NCI-H1436 treated with DMSO at 0.1 percent for 48 hours (cell line): Measurements from ENCODE around the gene KCTD16.

Experiments used
- DNase-seq: peaks from one replicate; lab custom pipeline; 2025; lab: John Stamatoyannopoulos, UW

The KCTD16 gene

DNA sequence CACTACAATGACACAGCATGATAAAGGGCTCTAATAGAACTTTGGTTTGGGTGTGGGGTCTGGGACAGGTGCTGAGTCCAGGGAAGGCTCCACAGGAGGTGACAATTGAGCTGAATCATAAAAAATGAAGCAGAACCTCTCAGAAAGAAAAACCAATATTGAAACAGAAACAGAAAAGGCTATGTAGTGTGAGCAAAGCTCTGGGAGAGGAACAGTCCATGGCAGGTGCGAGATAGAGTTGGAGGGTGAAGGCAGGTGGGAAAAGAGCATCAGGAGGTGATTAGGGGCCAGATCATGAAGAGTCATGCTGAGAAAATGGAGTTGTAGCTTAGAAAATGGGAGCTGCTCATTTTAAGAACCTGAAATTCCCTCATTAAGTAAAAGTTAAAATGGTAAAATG lies 164.9 kb downstream of the KCTD16 start:
- DNase-seq = no peak

DNA sequence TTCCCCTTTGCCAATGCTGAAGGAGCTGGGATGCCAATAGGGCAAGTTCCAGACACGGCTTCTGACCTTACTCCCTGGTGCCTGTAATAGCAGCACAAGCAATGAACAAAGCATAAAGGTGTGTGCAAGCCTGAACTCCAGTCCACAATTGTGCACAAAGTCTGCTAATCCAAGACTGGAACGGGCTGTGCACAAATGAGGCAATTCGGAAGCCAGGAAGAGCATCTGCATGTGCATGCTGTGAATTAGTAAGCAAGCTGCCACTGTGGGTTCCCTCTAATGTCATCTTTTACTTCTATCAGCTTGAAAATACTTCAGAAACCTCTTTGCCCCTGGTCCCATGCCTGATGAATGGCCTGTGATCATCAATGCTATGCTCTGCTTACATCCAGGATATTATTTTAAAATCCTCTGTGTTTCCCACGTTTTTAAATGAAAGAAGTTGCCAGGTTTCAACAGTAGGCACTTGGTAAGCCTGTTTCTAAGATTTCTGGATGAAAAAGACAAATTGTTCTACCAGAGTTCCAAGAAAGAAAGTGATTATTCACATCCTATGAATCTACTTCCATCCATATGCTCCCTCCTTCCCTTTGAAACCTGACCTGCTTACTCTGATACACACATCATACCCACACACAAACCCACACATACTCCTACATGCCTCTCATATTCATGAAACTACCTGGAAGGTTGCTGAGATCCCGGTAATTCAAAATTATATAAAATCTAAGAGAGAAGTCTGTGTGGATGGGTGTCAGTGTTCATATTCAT lies 165.7 kb downstream of the KCTD16 start:
- DNase-seq = no peak

DNA sequence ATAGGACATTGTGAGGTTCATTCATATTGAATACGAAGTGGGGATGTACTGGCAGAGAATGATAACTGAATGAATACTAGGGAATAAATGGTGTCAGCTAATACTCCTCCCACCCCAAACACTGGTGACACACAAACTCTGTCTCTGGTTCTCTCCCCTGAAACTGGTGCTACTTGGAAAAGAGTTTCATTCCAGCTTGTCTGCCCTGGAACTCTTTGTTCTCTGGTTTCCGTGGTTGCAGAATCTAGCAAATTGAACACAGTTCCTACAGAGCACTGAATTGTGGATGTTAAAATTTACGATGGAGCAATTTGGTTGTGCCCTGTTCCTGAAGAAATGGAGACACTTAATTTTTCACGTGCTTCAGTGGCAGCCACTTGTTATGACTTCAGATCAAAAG lies 181.7 kb downstream of the KCTD16 start:
- no peak for DNase-seq

- DNase-seq = no peak
Measured at GRCh38 chr5:144352732-144353317, 182.2 kb downstream of the KCTD16 start.

DNA sequence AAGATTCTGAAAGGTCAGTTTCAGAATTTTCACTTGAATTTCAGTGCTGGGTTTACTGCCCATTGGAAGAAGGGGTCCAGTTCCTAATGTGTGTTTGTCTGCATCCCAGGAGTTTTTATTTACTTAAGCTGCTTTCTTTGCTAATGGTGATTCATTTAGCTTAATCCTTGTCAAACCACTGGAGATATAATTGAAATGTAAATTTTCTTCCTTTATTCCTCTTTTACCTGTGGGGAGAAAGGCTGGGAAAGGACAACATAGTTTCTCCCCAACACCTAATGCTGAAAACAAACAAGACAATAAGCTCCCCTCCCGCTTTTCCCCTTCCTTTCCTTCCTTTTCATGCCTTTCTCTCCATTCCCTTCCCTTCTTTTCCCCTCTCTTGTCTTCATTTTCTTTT lies 185.8 kb downstream of the KCTD16 start:
- no peak for DNase-seq

GRCh38 chr5:144361406-144361805 lies 190.7 kb downstream of the KCTD16 start:
- no peak for DNase-seq

DNA sequence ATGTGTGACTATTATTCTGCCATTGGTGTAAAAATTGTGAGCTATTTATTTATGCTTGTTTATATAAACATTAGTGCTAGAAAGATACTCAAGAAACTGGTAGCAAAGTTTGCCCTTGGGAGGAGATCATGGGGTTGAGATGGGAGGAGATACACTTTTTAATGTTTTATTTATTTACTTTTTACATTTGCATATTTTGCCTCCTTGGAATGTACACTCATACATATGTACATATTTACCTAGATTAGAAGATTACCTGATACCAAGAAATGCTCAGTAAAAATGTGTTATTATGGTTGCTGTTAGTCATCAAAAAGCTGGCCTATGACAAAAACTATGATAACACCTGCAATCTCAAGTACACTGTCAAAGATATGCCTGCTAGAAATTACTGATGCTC lies 195.2 kb downstream of the KCTD16 start:
- no peak for DNase-seq

DNA sequence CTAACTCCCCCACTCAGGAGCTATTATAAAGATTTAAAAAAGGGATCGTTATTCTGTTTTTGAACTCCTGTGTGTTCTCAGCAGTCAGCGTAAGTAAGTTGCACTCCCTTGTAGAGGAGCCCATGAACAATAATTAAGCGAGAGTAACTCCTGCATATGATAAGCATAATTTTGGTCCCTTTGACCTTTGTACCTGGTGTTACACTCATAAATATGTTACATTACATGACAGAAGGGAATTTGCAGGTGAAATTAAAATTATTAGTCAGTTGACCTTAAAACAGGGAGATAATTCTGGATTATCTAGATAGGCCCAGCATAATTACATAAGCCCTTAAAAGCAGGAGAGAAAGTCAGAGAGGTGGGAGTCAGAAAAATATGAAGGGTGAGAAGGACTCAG lies 197.3 kb downstream of the KCTD16 start:
- DNase-seq = no peak

DNA sequence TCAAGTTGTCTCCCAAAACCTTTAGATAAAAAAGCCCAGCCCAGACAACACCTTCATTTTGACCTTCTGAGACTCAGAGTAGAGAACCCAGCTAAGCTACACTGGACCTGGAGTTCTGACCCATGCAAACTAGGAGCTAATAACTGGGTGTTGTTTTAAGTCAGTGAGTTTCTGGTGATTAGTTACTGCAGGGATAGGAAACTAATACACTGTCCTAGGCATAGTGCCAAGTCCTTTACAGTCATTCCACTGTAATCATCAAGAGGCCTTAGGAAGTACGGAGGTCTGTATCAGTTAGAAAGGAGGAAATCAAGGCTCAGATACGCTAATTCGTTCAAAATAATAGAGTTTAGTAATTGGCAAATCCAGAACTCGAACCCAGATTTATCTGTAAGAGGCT lies 197.9 kb downstream of the KCTD16 start:
- no peak for DNase-seq

DNA sequence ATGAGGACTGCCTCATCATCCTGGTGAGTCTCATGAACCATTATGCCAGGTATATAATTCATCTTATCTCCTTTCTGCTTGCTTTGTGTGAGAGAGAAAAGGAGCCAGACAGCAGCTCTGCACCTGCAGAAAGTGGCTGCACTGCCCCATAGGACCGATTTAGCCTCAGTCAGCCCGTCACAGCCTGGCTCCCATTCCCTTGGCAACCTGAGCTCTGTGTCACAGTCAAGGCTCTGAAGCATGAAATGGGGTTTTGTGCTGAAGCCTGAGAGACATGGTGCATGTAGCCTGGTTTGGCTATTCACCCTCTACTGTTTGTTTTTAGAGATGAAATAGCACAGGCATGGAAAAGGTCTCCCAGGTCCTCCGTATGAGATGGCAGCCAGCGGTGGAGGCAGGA lies 198.3 kb downstream of the KCTD16 start:
- no peak for DNase-seq

GRCh38 chr5:144370273-144370672 lies 199.6 kb downstream of the KCTD16 start:
- no peak for DNase-seq

- DNase-seq = no peak
Measured at GRCh38 chr5:144374637-144375036, 204.0 kb downstream of the KCTD16 start.

DNA sequence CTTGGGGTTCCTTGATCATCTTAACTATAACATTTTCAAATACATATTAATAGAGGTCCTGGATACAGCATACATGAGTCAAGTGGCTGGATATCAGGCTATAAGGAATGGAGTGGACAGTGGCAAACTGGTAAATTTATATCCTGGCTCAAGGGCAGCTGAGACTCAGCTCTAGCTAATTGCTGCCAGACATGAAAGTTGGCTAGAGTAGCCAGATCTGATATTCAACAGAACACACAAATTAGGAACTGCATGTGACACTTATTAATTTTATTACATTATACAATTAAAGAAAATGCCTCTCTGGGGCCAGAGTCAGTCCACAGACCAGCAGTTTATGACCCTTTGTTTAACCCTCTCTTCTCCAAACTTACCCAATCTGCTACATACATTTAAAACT lies 206.5 kb downstream of the KCTD16 start:
- no peak for DNase-seq

GRCh38 chr5:144378681-144379080 lies 208.0 kb downstream of the KCTD16 start:
- DNase-seq = no peak

- DNase-seq = no peak
Measured at GRCh38 chr5:144385597-144385996, 214.9 kb downstream of the KCTD16 start.

- DNase-seq = no peak
Measured at GRCh38 chr5:144386315-144386714, 215.6 kb downstream of the KCTD16 start.

DNA sequence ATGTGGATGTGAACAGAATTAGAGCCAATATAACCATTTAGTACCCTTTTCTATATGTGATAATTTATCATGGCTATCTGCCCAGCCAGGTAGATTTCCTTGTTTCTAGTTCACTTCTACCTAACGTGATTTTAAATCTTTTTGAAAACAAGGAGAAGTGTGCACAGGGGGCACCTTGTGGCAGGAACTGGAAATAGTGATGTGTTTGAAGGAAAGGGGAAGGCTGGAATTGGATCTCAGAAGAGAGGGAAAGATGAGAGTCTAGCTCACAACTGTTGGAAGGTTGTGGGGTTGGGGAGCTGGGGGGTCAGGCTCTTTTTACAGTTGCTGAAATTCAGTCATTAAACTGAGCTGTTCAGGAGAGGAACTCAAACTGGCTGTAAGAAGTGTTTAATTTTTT lies 219.5 kb downstream of the KCTD16 start:
- DNase-seq = no peak

GRCh38 chr5:144391044-144391443 lies 220.4 kb downstream of the KCTD16 start:
- DNase-seq = no peak

GRCh38 chr5:144393641-144394435 lies 223.2 kb downstream of the KCTD16 start:
- DNase-seq = no peak

GRCh38 chr5:144395704-144396103 lies 225.0 kb downstream of the KCTD16 start:
- no peak for DNase-seq

DNA sequence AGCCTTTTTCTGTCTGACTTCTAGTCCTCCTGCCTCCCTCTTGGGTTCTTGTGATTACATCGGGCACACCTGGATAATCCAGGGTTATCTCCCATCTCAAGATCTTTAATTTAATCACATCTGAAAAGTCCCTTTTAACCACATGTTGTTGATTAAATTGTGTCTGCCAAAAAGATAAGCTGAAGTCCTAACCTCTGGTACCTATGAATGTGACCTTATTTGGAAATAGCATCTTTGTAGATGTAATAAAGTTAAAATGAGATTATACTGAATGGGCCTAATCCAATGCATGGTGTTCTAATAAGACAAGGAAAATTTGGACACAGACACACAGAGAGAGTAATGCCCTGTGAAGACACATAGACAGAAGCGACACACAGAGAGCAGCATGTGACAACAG lies 232.4 kb downstream of the KCTD16 start:
- no peak for DNase-seq

DNA sequence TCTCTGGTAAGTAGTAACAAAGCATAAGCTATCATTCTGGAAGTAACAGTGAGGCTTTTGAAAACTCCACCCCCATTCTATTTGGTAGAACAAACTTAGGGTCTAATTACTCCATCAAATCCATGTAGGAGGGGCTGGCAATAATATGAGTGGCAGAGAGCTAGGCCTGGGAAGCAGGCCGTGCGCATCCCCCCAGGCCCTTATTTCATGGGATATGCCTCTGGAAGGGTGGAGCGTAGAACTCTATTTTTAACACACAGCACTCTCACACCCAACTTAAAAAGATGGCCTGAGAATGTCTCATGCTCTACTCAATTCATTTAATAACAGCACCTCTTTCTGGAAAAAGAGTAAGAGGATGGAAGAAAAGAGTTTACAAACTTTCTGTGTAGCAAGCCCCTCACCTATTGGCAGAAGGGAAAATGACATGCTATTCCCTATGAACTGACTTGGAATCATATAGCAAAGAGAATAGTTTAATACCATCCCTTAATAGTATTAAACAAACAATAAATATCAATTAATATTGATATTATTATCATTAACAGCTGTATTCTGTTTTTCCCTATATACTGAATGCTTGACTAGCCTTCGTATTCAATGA lies 233.2 kb downstream of the KCTD16 start:
- DNase-seq = no peak

- no peak for DNase-seq
Measured at GRCh38 chr5:144404672-144405071, 234.0 kb downstream of the KCTD16 start.
